Measurements from ENCODE around the gene NSMCE1.

NSMCE1 gene

GRCh38 chr16:27242398-27242797 is 26.2 kb downstream of the NSMCE1 start:
- DNase-seq: no peak

GRCh38 chr16:27241658-27242057 is 26.9 kb downstream of the NSMCE1 start:
- no peak for DNase-seq

GRCh38 chr16:27240948-27241531 is 27.5 kb downstream of the NSMCE1 start:
- no peak for DNase-seq

GRCh38 chr16:27239906-27240655 is 28.5 kb downstream of the NSMCE1 start:
- DNase-seq: no peak

- no peak for DNase-seq
Observed at GRCh38 chr16:27239026-27239425, 29.5 kb downstream of the NSMCE1 start.

GRCh38 chr16:27238591-27238990 is 30.0 kb downstream of the NSMCE1 start:
- DNase-seq: peak in 1 of 2 experiments; percentile 22

- no peak for DNase-seq
Observed at GRCh38 chr16:27238016-27238587, 30.5 kb downstream of the NSMCE1 start.

- DNase-seq: no peak
Observed at GRCh38 chr16:27237219-27238015, 31.2 kb downstream of the NSMCE1 start.

GRCh38 chr16:27236635-27237218 is 31.8 kb downstream of the NSMCE1 start:
- no peak for DNase-seq

- DNase-seq: no peak
Observed at GRCh38 chr16:27235938-27236245, 32.7 kb downstream of the NSMCE1 start.

GRCh38 chr16:27235055-27235937 is 33.3 kb downstream of the NSMCE1 start:
- peak; percentile 88 to 90 for DNase-seq

- DNase-seq: no peak
Observed at GRCh38 chr16:27234603-27235002, 34.0 kb downstream of the NSMCE1 start.

GRCh38 chr16:27234171-27234570 is 34.4 kb downstream of the NSMCE1 start:
- no peak for DNase-seq

- DNase-seq: no peak
Observed at GRCh38 chr16:27233731-27234130, 34.8 kb downstream of the NSMCE1 start.

- DNase-seq: no peak
Observed at GRCh38 chr16:27232901-27233625, 35.5 kb downstream of the NSMCE1 start.

GRCh38 chr16:27232061-27232900 is 36.3 kb downstream of the NSMCE1 start:
- no peak for DNase-seq

GRCh38 chr16:27231692-27232060 is 36.9 kb downstream of the NSMCE1 start:
- DNase-seq: no peak

GRCh38 chr16:27230562-27231001 is 38.0 kb downstream of the NSMCE1 start:
- no peak for DNase-seq

GRCh38 chr16:27229891-27230470 is 38.6 kb downstream of the NSMCE1 start:
- DNase-seq: no peak

Measured in SHP77 (cell line).